ENCODE data around the gene ARHGAP45.

Gene ARHGAP45

GRCh38 chr19:1107661-1108261 lies 40.8 kb downstream of the ARHGAP45 start:
- H3K9ac ChIP-seq (ENCODE audit: low read depth, low read length) = no peak overlapping the region
- H3K4me1 ChIP-seq (ENCODE audit: insufficient read depth, low read length) = no peaks in the 10 kb centered on the region; the same call in 1 of the 2 replicates
- H3K4me3 ChIP-seq (ENCODE audit: low read length) = no peak overlapping the region
- H3K27me3 ChIP-seq (ENCODE audit: insufficient read depth, low read length) = no peaks in the 10 kb centered on the region
- H3K9me3 ChIP-seq (ENCODE audit: insufficient read depth, low read depth, low read length) = no peaks in the 10 kb centered on the region
- H3K27ac ChIP-seq (ENCODE audit: low read length) = no peak overlapping the region
- peaks cover 21% of the 10 kb centered on the region for H3K36me3 ChIP-seq (ENCODE audit: insufficient read depth, low read depth, low read length)

GRCh38 chr19:1108291-1109031 lies 41.5 kb downstream of the ARHGAP45 start:
- no peak overlapping the region for H3K4me3 ChIP-seq (ENCODE audit: low read length)
- no peak overlapping the region for H3K27ac ChIP-seq (ENCODE audit: low read length)
- peaks cover 21% of the 10 kb centered on the region for H3K36me3 ChIP-seq (ENCODE audit: insufficient read depth, low read depth, low read length)
- H3K4me1 ChIP-seq (ENCODE audit: insufficient read depth, low read length) = no peaks in the 10 kb centered on the region; the same call in 1 of the 2 replicates
- no peak overlapping the region for H3K9ac ChIP-seq (ENCODE audit: low read depth, low read length)
- no peaks in the 10 kb centered on the region for H3K27me3 ChIP-seq (ENCODE audit: insufficient read depth, low read length)
- no peaks in the 10 kb centered on the region for H3K9me3 ChIP-seq (ENCODE audit: insufficient read depth, low read depth, low read length)

- H3K27me3 ChIP-seq (ENCODE audit: insufficient read depth, low read length) = no peaks in the 10 kb centered on the region
- no peak overlapping the region for H3K4me3 ChIP-seq (ENCODE audit: low read length)
- H3K9me3 ChIP-seq (ENCODE audit: insufficient read depth, low read depth, low read length) = no peaks in the 10 kb centered on the region
- H3K36me3 ChIP-seq (ENCODE audit: insufficient read depth, low read depth, low read length) = peaks cover 21% of the 10 kb centered on the region
- no peak overlapping the region for H3K9ac ChIP-seq (ENCODE audit: low read depth, low read length)
- H3K27ac ChIP-seq (ENCODE audit: low read length) = no peak overlapping the region
- no peaks in the 10 kb centered on the region for H3K4me1 ChIP-seq (ENCODE audit: insufficient read depth, low read length)
These were observed 42.1 kb downstream of the ARHGAP45 start for GRCh38 chr19:1109032-1109551.

- no peak overlapping the region for H3K9ac ChIP-seq (ENCODE audit: low read depth, low read length)
- H3K27me3 ChIP-seq (ENCODE audit: insufficient read depth, low read length) = no peaks in the 10 kb centered on the region
- H3K36me3 ChIP-seq (ENCODE audit: insufficient read depth, low read depth, low read length) = peaks cover 21% of the 10 kb centered on the region
- no peaks in the 10 kb centered on the region for H3K9me3 ChIP-seq (ENCODE audit: insufficient read depth, low read depth, low read length)
- H3K4me3 ChIP-seq (ENCODE audit: low read length) = no peak overlapping the region
- no peaks in the 10 kb centered on the region for H3K4me1 ChIP-seq (ENCODE audit: insufficient read depth, low read length)
- H3K27ac ChIP-seq (ENCODE audit: low read length) = no peak overlapping the region
These were observed 43.0 kb downstream of the ARHGAP45 start for GRCh38 chr19:1109697-1110671.

GRCh38 chr19:1110809-1111640 lies 44.1 kb downstream of the ARHGAP45 start:
- Histone ChIP-seq H3K4me1 (ENCODE audit: insufficient read depth, low read length) (no peaks in the 10 kb centered on the region), H3K9me3 (ENCODE audit: insufficient read depth, low read depth, low read length) (no peaks in the 10 kb centered on the region), H3K27ac (ENCODE audit: low read length) (no peak overlapping the region), H3K27me3 (ENCODE audit: insufficient read depth, low read length) (no peaks in the 10 kb centered on the region), H3K36me3 (ENCODE audit: insufficient read depth, low read depth, low read length) (peaks cover 18% of the 10 kb centered on the region), H3K4me3 (ENCODE audit: low read length) (no peak overlapping the region), H3K9ac (ENCODE audit: low read depth, low read length) (no peak overlapping the region)

- Histone ChIP-seq H3K4me3 (ENCODE audit: low read length) (no peak overlapping the region), H3K27ac (ENCODE audit: low read length) (no peak overlapping the region), H3K27me3 (ENCODE audit: insufficient read depth, low read length) (no peaks in the 10 kb centered on the region), H3K4me1 (ENCODE audit: insufficient read depth, low read length) (no peaks in the 10 kb centered on the region), H3K9ac (ENCODE audit: low read depth, low read length) (no peak overlapping the region), H3K36me3 (ENCODE audit: insufficient read depth, low read depth, low read length) (peaks cover 16% of the 10 kb centered on the region), H3K9me3 (ENCODE audit: insufficient read depth, low read depth, low read length) (no peaks in the 10 kb centered on the region)
These were observed 44.8 kb downstream of the ARHGAP45 start for GRCh38 chr19:1111641-1112267.

GRCh38 chr19:1112268-1113029 lies 45.5 kb downstream of the ARHGAP45 start:
- Histone ChIP-seq H3K9ac (ENCODE audit: low read depth, low read length) (no peak overlapping the region), H3K4me1 (ENCODE audit: insufficient read depth, low read length) (no peaks in the 10 kb centered on the region), H3K36me3 (ENCODE audit: insufficient read depth, low read depth, low read length) (peaks cover 15% of the 10 kb centered on the region), H3K27ac (ENCODE audit: low read length) (no peak overlapping the region), H3K27me3 (ENCODE audit: insufficient read depth, low read length) (no peaks in the 10 kb centered on the region), H3K4me3 (ENCODE audit: low read length) (no peak overlapping the region), H3K9me3 (ENCODE audit: insufficient read depth, low read depth, low read length) (no peaks in the 10 kb centered on the region)

- H3K9ac ChIP-seq (ENCODE audit: low read depth, low read length) = no peak overlapping the region
- no peaks in the 10 kb centered on the region for H3K27me3 ChIP-seq (ENCODE audit: insufficient read depth, low read length)
- H3K4me1 ChIP-seq (ENCODE audit: insufficient read depth, low read length) = no peaks in the 10 kb centered on the region
- no peaks in the 10 kb centered on the region for H3K9me3 ChIP-seq (ENCODE audit: insufficient read depth, low read depth, low read length)
- no peak overlapping the region for H3K27ac ChIP-seq (ENCODE audit: low read length)
- H3K36me3 ChIP-seq (ENCODE audit: insufficient read depth, low read depth, low read length) = peaks cover 13% of the 10 kb centered on the region
- H3K4me3 ChIP-seq (ENCODE audit: low read length) = no peak overlapping the region
These were observed 46.3 kb downstream of the ARHGAP45 start for GRCh38 chr19:1113030-1113985.

GRCh38 chr19:1113986-1114483 lies 47.1 kb downstream of the ARHGAP45 start:
- no peaks in the 10 kb centered on the region for H3K4me1 ChIP-seq (ENCODE audit: insufficient read depth, low read length)
- no peak overlapping the region for H3K9ac ChIP-seq (ENCODE audit: low read depth, low read length)
- H3K9me3 ChIP-seq (ENCODE audit: insufficient read depth, low read depth, low read length) = no peaks in the 10 kb centered on the region
- no peak overlapping the region for H3K27ac ChIP-seq (ENCODE audit: low read length)
- H3K36me3 ChIP-seq (ENCODE audit: insufficient read depth, low read depth, low read length) = peaks cover 20% of the 10 kb centered on the region
- H3K4me3 ChIP-seq (ENCODE audit: low read length) = no peak overlapping the region
- no peaks in the 10 kb centered on the region for H3K27me3 ChIP-seq (ENCODE audit: insufficient read depth, low read length)

Measured in iPS-20b (cell line).